Measurements from ENCODE around the gene PITX3.

Gene PITX3

GRCh38 chr10:102280397-102281101, 39.2 kb upstream of the PITX3 start:
- no peak overlapping the region for H3K9ac ChIP-seq (ENCODE audit: low read depth, low read length)
- no peaks in the 10 kb centered on the region; the same call in 1 of the 2 replicates for H3K36me3 ChIP-seq (ENCODE audit: insufficient read depth, low read length)
- no peaks in the 10 kb centered on the region for H3K27me3 ChIP-seq (ENCODE audit: insufficient read depth, low read length)
- H3K27ac ChIP-seq (ENCODE audit: low read depth, low read length), result no peak overlapping the region
- H3K4me3 ChIP-seq (ENCODE audit: low read length), result no peak overlapping the region
- 85% methylated on average over 3 of the region's 3 CpGs for WGBS
- H3K4me1 ChIP-seq (ENCODE audit: insufficient read depth, low read length), result peaks cover 6% of the 10 kb centered on the region; the same call in 1 of the 2 replicates
- no peaks in the 10 kb centered on the region for H3K9me3 ChIP-seq (ENCODE audit: insufficient read depth, low read depth, low read length)

GRCh38 chr10:102279104-102279503, 37.8 kb upstream of the PITX3 start:
- H3K4me3 ChIP-seq (ENCODE audit: low read length), result no peak overlapping the region
- peaks cover 6% of the 10 kb centered on the region; the same call in 1 of the 2 replicates for H3K4me1 ChIP-seq (ENCODE audit: insufficient read depth, low read length)
- H3K27ac ChIP-seq (ENCODE audit: low read depth, low read length), result no peak overlapping the region
- no peak overlapping the region for H3K9ac ChIP-seq (ENCODE audit: low read depth, low read length)
- no peaks in the 10 kb centered on the region for H3K9me3 ChIP-seq (ENCODE audit: insufficient read depth, low read depth, low read length)
- no peaks in the 10 kb centered on the region; the same call in 1 of the 2 replicates for H3K36me3 ChIP-seq (ENCODE audit: insufficient read depth, low read length)
- no peaks in the 10 kb centered on the region for H3K27me3 ChIP-seq (ENCODE audit: insufficient read depth, low read length)

- Histone ChIP-seq H3K36me3 (ENCODE audit: insufficient read depth, low read length) (no peaks in the 10 kb centered on the region; the same call in 1 of the 2 replicates), H3K4me3 (ENCODE audit: low read length) (no peak overlapping the region), H3K9ac (ENCODE audit: low read depth, low read length) (no peak overlapping the region), H3K27ac (ENCODE audit: low read depth, low read length) (no peak overlapping the region), H3K4me1 (ENCODE audit: insufficient read depth, low read length) (0 out of 2 replicates have a peak, but pooled peaks cover 1% of the 10 kb centered on the region), H3K9me3 (ENCODE audit: insufficient read depth, low read depth, low read length) (no peaks in the 10 kb centered on the region), H3K27me3 (ENCODE audit: insufficient read depth, low read length) (no peaks in the 10 kb centered on the region)
- WGBS, result 97% methylated on average over 2 of the region's 2 CpGs
These were observed 34.0 kb upstream of the PITX3 start for GRCh38 chr10:102275343-102275742.

- no peak overlapping the region for H3K27ac ChIP-seq (ENCODE audit: low read depth, low read length)
- H3K27me3 ChIP-seq (ENCODE audit: insufficient read depth, low read length), result no peaks in the 10 kb centered on the region
- H3K4me1 ChIP-seq (ENCODE audit: insufficient read depth, low read length), result no peaks in the 10 kb centered on the region
- H3K9ac ChIP-seq (ENCODE audit: low read depth, low read length), result no peak overlapping the region
- 92% methylated on average over 1 of the region's 1 CpG for WGBS
- H3K36me3 ChIP-seq (ENCODE audit: insufficient read depth, low read length), result no peaks in the 10 kb centered on the region; the same call in 1 of the 2 replicates
- H3K9me3 ChIP-seq (ENCODE audit: insufficient read depth, low read depth, low read length), result no peaks in the 10 kb centered on the region
- H3K4me3 ChIP-seq (ENCODE audit: low read length), result no peak overlapping the region
These were observed 32.8 kb upstream of the PITX3 start for GRCh38 chr10:102274062-102274461.

GRCh38 chr10:102269017-102269416, 27.7 kb upstream of the PITX3 start:
- no peak overlapping the region for H3K9ac ChIP-seq (ENCODE audit: low read depth, low read length)
- no peaks in the 10 kb centered on the region for H3K9me3 ChIP-seq (ENCODE audit: insufficient read depth, low read depth, low read length)
- WGBS, result 89% methylated on average over 3 of the region's 3 CpGs
- no peak overlapping the region for H3K27ac ChIP-seq (ENCODE audit: low read depth, low read length)
- no peaks in the 10 kb centered on the region for H3K27me3 ChIP-seq (ENCODE audit: insufficient read depth, low read length)
- no peak overlapping the region for H3K4me3 ChIP-seq (ENCODE audit: low read length)
- 0 out of 2 replicates have a peak, but pooled peaks cover 3% of the 10 kb centered on the region for H3K36me3 ChIP-seq (ENCODE audit: insufficient read depth, low read length)
- no peaks in the 10 kb centered on the region; the same call in 1 of the 2 replicates for H3K4me1 ChIP-seq (ENCODE audit: insufficient read depth, low read length)

- no peaks in the 10 kb centered on the region for H3K27me3 ChIP-seq (ENCODE audit: insufficient read depth, low read length)
- H3K4me1 ChIP-seq (ENCODE audit: insufficient read depth, low read length), result no peaks in the 10 kb centered on the region; the same call in 1 of the 2 replicates
- H3K27ac ChIP-seq (ENCODE audit: low read depth, low read length), result no peak overlapping the region
- no peak overlapping the region for H3K4me3 ChIP-seq (ENCODE audit: low read length)
- 0 out of 2 replicates have a peak, but pooled peaks cover 3% of the 10 kb centered on the region for H3K36me3 ChIP-seq (ENCODE audit: insufficient read depth, low read length)
- no peaks in the 10 kb centered on the region for H3K9me3 ChIP-seq (ENCODE audit: insufficient read depth, low read depth, low read length)
- no peak overlapping the region for H3K9ac ChIP-seq (ENCODE audit: low read depth, low read length)
These were observed 27.1 kb upstream of the PITX3 start for GRCh38 chr10:102268375-102268888.

- Histone ChIP-seq H3K9me3 (ENCODE audit: insufficient read depth, low read depth, low read length) (no peaks in the 10 kb centered on the region), H3K27me3 (ENCODE audit: insufficient read depth, low read length) (no peaks in the 10 kb centered on the region), H3K27ac (ENCODE audit: low read depth, low read length) (no peak overlapping the region), H3K9ac (ENCODE audit: low read depth, low read length) (no peak overlapping the region), H3K4me3 (ENCODE audit: low read length) (no peak overlapping the region), H3K36me3 (ENCODE audit: insufficient read depth, low read length) (0 out of 2 replicates have a peak, but pooled peaks cover 4% of the 10 kb centered on the region), H3K4me1 (ENCODE audit: insufficient read depth, low read length) (no peaks in the 10 kb centered on the region; the same call in 1 of the 2 replicates)
These were observed 26.4 kb upstream of the PITX3 start for GRCh38 chr10:102267748-102268147.

- peaks cover 13% of the 10 kb centered on the region; the same call in 1 of the 2 replicates for H3K36me3 ChIP-seq (ENCODE audit: insufficient read depth, low read length)
- H3K9ac ChIP-seq (ENCODE audit: low read depth, low read length), result no peak overlapping the region
- 90% methylated on average over 3 of the region's 3 CpGs for WGBS
- H3K9me3 ChIP-seq (ENCODE audit: insufficient read depth, low read depth, low read length), result no peaks in the 10 kb centered on the region
- H3K27ac ChIP-seq (ENCODE audit: low read depth, low read length), result no peak overlapping the region
- H3K4me1 ChIP-seq (ENCODE audit: insufficient read depth, low read length), result no peaks in the 10 kb centered on the region; the same call in 1 of the 2 replicates
- H3K4me3 ChIP-seq (ENCODE audit: low read length), result no peak overlapping the region
- H3K27me3 ChIP-seq (ENCODE audit: insufficient read depth, low read length), result no peaks in the 10 kb centered on the region
These were observed 25.4 kb upstream of the PITX3 start for GRCh38 chr10:102266670-102267069.

GRCh38 chr10:102264371-102264770, 23.1 kb upstream of the PITX3 start:
- 86% methylated on average over 3 of the region's 4 CpGs for WGBS
- H3K36me3 ChIP-seq (ENCODE audit: insufficient read depth, low read length), result peaks cover 35% of the 10 kb centered on the region
- no peaks in the 10 kb centered on the region for H3K9me3 ChIP-seq (ENCODE audit: insufficient read depth, low read depth, low read length)

GRCh38 chr10:102262744-102263370, 21.5 kb upstream of the PITX3 start:
- Histone ChIP-seq H3K27ac (ENCODE audit: low read depth, low read length) (no peak overlapping the region), H3K4me1 (ENCODE audit: insufficient read depth, low read length) (no peaks in the 10 kb centered on the region; the same call in 1 of the 2 replicates), H3K9ac (ENCODE audit: low read depth, low read length) (no peak overlapping the region), H3K27me3 (ENCODE audit: insufficient read depth, low read length) (no peaks in the 10 kb centered on the region), H3K4me3 (ENCODE audit: low read length) (no peak overlapping the region), H3K36me3 (ENCODE audit: insufficient read depth, low read length) (peaks cover 38% of the 10 kb centered on the region), H3K9me3 (ENCODE audit: insufficient read depth, low read depth, low read length) (no peaks in the 10 kb centered on the region)
- 94% methylated on average over 4 of the region's 4 CpGs for WGBS

More at GRCh38 chr10:102264371-102264770, 23.1 kb upstream of the PITX3 start:
- Histone ChIP-seq H3K4me3 (ENCODE audit: low read length) (no peak overlapping the region), H3K27ac (ENCODE audit: low read depth, low read length) (no peak overlapping the region), H3K27me3 (ENCODE audit: insufficient read depth, low read length) (no peaks in the 10 kb centered on the region), H3K9ac (ENCODE audit: low read depth, low read length) (no peak overlapping the region), H3K4me1 (ENCODE audit: insufficient read depth, low read length) (no peaks in the 10 kb centered on the region; the same call in 1 of the 2 replicates)

- 94% methylated on average over 5 of the region's 6 CpGs for WGBS
- Histone ChIP-seq H3K4me1 (ENCODE audit: insufficient read depth, low read length) (no peaks in the 10 kb centered on the region; the same call in 1 of the 2 replicates), H3K9me3 (ENCODE audit: insufficient read depth, low read depth, low read length) (no peaks in the 10 kb centered on the region), H3K36me3 (ENCODE audit: insufficient read depth, low read length) (peaks cover 38% of the 10 kb centered on the region), H3K9ac (ENCODE audit: low read depth, low read length) (no peak overlapping the region), H3K27me3 (ENCODE audit: insufficient read depth, low read length) (no peaks in the 10 kb centered on the region), H3K4me3 (ENCODE audit: low read length) (no peak overlapping the region), H3K27ac (ENCODE audit: low read depth, low read length) (no peak overlapping the region)
These were observed 20.5 kb upstream of the PITX3 start for GRCh38 chr10:102261842-102262241.
